Activated CD4-positive, alpha-beta T cell treated with anti-CD3 and anti-CD28 coated beads for 48 hours (primary cell): ENCODE data around the gene CDH13.

ENCODE experiments used
- DNase-seq: peaks from one replicate; pipeline ENCODE4 v3.0.0-alpha.2; 2020

The CDH13 gene

GRCh38 chr16:82855471-82855870 lies 228.7 kb downstream of the CDH13 start:
- DNase-seq: no peak

GRCh38 chr16:82857693-82858365 lies 231.1 kb downstream of the CDH13 start:
- no peak for DNase-seq

DNA sequence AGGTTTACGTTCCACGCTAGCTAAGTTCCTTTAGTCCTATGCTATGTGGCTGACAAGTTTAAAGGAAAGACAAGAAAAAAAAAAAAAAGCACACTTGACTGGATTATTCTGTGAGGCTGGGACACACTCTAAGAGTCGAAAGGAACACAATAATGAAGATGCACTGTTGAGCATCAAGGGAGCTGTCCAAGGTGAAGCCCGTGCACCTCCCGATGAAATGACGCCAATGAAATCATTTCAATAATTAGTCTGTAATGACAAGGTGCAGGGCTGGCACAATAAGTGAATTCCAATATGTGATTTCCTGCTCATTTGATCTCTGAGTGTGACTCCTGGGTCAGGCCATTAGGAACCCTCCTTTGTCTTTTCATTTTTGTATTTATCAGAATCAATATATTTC lies 232.9 kb downstream of the CDH13 start:
- no peak for DNase-seq

GRCh38 chr16:82860071-82860470 lies 233.3 kb downstream of the CDH13 start:
- no peak for DNase-seq

DNA sequence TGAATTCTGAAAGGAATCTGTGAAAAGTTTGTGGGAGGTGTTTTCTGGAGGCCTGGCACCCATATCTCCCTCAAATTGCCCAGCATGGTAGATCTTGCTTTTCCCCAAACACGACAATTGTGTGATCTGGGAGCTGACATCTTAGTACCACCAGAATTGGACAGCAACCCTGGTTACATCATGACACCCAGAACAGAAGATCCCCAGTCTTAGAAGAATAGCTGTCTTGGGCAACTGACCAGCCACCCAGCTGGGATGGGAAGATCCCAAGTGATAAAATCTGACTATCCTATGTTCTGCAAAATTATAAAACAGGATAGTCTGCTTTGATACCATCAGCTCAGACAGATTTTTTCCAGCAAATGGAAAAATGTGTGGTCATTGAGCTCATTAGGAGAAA lies 235.3 kb downstream of the CDH13 start:
- no peak for DNase-seq

DNA sequence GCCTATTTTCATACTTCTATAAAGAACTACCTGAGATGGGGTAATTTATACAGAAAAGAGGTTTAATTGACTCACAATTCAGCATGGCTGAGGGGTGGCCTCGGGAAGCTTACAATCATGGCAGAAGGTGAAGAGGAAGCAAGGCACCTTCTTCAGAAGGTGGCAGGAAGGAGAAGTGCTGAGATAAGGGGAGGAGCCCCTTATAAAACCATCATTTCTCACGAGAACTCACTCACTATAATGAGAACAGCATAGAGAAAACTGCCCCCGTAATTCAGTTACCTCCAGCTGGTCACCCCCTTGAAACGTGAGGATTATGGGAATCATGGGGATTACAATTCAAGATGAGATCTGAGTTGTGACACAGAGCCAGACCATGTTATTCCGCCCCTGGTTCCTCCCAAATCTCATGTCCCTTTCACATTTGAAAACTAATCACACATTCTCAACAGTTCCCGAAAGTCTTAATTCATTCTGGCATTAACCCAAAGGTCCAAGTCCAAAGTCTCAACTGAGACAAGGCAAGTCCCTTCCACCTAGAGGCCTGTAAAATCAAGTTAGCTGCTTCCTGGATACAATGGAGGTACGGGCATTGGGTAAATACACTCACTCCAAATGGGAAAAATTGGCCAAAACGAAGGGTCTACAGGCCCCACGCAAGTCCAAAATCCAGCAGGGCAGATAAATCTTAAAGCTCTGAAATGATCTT lies 237.7 kb downstream of the CDH13 start:
- no peak for DNase-seq

GRCh38 chr16:82865412-82865811 lies 238.6 kb downstream of the CDH13 start:
- no peak for DNase-seq

DNA sequence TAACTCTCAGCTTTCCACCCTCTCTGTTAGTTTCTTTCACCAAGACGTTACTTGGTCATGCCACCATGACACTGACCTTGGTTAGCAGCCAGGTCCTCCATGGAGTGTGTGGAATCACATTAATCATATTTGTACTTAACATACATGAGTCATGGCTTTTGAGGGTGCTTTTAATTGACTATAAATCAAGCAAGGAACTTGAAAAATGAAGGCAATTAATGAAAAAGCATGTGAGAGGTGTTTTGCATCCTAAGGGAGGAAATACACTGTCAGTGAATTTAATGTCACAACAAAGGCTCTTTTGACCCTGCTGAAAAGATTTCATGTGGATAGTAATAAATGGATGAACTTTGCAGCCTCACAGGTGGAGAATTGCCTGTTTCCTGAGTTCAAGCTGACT lies 240.7 kb downstream of the CDH13 start:
- DNase-seq: no peak

- DNase-seq: no peak
Measured at GRCh38 chr16:82874271-82874670, 247.5 kb downstream of the CDH13 start.

DNA sequence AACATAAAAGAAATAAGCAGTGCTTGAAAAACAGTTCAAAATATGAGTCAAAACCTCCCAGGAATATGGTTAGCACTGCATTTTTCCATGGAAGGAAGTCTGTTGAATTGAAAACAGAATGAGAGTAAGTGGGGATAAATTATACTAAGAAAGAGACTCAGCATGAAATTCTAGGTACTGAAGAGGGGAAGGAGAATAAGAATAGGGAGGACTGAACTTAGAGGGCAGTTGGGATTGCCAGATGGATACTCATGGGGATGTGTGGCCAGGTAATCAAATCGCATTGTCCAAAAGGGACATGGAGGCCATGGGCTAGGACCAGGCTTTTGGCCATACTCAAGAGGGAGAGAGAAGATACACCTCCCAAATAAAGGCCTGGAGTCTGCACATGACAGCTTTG lies 247.9 kb downstream of the CDH13 start:
- DNase-seq: no peak

DNA sequence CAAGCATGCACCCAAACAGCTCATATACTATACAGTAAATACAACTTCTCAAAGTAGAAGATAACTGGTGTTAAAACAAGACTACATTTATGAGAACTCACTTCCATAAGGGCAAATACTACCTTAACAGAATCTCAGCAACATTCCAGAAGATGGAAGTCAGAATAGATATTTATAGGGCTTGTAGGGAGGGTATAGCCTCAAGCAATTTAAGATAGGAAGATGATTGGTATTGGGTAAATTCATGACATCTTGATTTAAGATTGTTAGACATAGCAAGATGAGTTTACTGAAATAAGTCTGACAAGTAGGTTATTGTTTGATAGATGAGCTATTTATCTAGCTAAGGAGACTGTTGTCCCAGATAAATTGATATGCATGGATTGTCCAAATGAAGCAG lies 250.2 kb downstream of the CDH13 start:
- no peak for DNase-seq

GRCh38 chr16:82878466-82878865 lies 251.7 kb downstream of the CDH13 start:
- DNase-seq: no peak

GRCh38 chr16:82880346-82880745 lies 253.6 kb downstream of the CDH13 start:
- DNase-seq: no peak

DNA sequence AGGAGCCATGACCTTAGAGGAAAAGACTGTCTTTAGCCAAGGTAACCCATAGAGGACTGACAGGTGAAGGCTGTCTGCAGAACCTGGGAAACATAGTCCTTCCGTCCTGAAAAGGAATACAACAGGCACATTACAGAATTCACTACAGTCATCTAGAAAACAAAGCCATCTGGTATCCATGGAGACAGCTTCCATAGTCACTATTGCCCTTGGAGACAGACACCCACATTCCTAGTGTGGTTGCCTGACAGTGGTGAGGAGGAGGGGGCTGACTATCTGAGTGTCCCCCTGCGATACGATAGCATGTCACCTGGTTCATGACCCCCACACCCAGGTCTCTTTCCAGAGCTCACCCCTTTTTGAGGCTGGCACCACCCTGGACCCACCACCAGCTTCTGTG lies 254.7 kb downstream of the CDH13 start:
- no peak for DNase-seq

- no peak for DNase-seq
Measured at GRCh38 chr16:82882226-82882625, 255.5 kb downstream of the CDH13 start.

- no peak for DNase-seq
Measured at GRCh38 chr16:82882982-82883835, 256.4 kb downstream of the CDH13 start.

DNA sequence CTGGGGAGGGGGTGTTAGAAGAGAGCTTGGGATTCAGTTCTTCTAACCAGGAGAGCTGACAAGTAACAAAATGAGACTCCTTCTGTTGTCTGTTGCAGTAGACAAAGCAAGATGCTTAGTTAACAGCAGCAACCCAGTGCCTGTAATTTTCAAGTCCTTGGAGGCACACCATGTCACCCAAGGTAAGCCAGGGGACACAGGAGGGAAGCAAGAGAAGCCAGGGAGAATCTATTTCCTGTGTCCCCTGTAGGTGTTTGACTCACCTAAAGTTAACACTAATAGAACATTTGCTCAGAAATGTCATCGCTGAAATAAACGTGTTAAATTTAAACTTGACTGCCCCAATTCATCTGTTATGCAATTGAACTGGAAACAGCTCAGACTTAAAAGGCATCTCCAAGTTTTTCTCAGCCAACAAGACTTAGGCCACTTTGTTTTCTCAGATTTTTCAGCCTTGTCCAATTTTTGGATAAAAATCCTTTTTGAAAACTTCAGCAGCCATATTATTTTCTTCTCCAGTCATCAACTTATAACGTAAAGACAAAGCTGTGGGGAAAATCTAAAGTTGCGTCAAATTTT lies 257.6 kb downstream of the CDH13 start:
- DNase-seq: no peak

- DNase-seq: no peak
Measured at GRCh38 chr16:82886146-82886545, 259.4 kb downstream of the CDH13 start.

GRCh38 chr16:82888591-82889001 lies 261.8 kb downstream of the CDH13 start:
- DNase-seq: no peak

- DNase-seq: no peak
Measured at GRCh38 chr16:82891424-82891823, 264.7 kb downstream of the CDH13 start.

GRCh38 chr16:82891918-82892317 lies 265.1 kb downstream of the CDH13 start:
- no peak for DNase-seq

GRCh38 chr16:82892324-82892723 lies 265.6 kb downstream of the CDH13 start:
- no peak for DNase-seq

DNA sequence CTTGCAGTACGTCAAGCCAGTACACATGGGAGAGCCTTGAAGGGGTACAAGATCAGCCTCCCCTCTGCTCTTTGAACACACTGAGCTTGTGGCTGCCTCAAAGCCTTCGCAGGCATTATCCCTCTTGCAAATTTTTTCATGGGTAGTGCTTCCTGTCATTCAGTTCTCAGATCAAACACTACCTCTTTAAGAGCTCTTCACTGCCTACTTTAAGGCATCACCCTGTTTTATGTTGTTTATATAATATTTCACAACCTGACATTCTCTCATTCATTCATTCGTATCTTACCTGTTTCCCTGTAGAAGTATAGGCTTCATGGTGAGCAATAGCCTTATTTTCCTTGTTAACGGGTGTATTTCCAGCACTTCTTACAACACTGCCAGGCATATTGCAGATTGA lies 269.1 kb downstream of the CDH13 start:
- DNase-seq: no peak

GRCh38 chr16:82899006-82899405 lies 272.2 kb downstream of the CDH13 start:
- DNase-seq: no peak
